Sigmoid colon (tissue), 4 donors: ENCODE results near the gene ATP9A.

Experiments used
- CTCF ChIP-seq, 4 experiments: fragments of 450-650 bp in 3 of 4; fragments of 200-600 bp in 1 of 4; IDR thresholded peaks; one replicate each; pipeline ENCODE4 v1.5.1; 2016 to 2019; ENCODE audit warnings: antibody characterized with exemption in 4 of 4, mild to moderate bottlenecking in 3 of 4, moderate library complexity in 2 of 4
- EP300 ChIP-seq, 4 donors: sonication (generic); formaldehyde crosslinking; IDR thresholded peaks; one replicate each; pipeline ENCODE4 v1.6.1; 2017; ENCODE audit warnings: antibody characterized with exemption in 4 of 4
- POLR2A ChIP-seq, 2 donors: fragments of 450-650 bp; IDR thresholded peaks; one replicate each; pipeline ENCODE4 v1.6.1; 2016; ENCODE audit warnings: antibody characterized with exemption in 2 of 2, mild to moderate bottlenecking in 2 of 2, moderate library complexity in 2 of 2
- POLR2AphosphoS5 ChIP-seq, 4 donors: sonication (generic); formaldehyde crosslinking; IDR thresholded peaks; one replicate each; pipeline ENCODE4 v1.6.1; 2017; ENCODE audit warnings: antibody characterized with exemption in 4 of 4

- TF ChIP-seq CTCF (IDR thresholded peaks at IDR 0.05) (no peak), POLR2AphosphoS5 (IDR thresholded peaks at IDR 0.05) (no peak), EP300 (IDR thresholded peaks at IDR 0.05) (no peak), POLR2A (IDR thresholded peaks at IDR 0.05) (no peak)
These were observed 39.5 kb downstream of the ATP9A start for GRCh38 chr20:51728737-51729136.
